IPS-15b (cell line): ENCODE measurements around the gene TACC2.

ENCODE experiments used
- H3K27me3 ChIP-seq: one replicate; pipeline ENCODE4 v1.6.1; 2013; ENCODE audit warnings: low read length; ENCODE audit not compliant: control insufficient read depth, insufficient read depth
- H3K36me3 ChIP-seq: one replicate; pipeline ENCODE4 v1.6.1; 2013; ENCODE audit warnings: low read length; ENCODE audit not compliant: control insufficient read depth, insufficient read depth
- H3K4me1 ChIP-seq: one replicate; pipeline ENCODE4 v1.6.1; 2013; ENCODE audit warnings: mild to moderate bottlenecking, low read length; ENCODE audit not compliant: control insufficient read depth, insufficient read depth
- H3K4me3 ChIP-seq: one replicate; pipeline ENCODE4 v1.5.1; 2013; ENCODE audit warnings: low read depth, low read length
- H3K9ac ChIP-seq: one replicate; pipeline ENCODE4 v1.6.1; 2013; ENCODE audit warnings: low read depth, mild to moderate bottlenecking, low read length
- H3K9me3 ChIP-seq: one replicate; pipeline ENCODE4 v1.6.1; 2013; ENCODE audit warnings: mild to moderate bottlenecking, low read length; ENCODE audit not compliant: control insufficient read depth, insufficient read depth

The TACC2 gene

DNA sequence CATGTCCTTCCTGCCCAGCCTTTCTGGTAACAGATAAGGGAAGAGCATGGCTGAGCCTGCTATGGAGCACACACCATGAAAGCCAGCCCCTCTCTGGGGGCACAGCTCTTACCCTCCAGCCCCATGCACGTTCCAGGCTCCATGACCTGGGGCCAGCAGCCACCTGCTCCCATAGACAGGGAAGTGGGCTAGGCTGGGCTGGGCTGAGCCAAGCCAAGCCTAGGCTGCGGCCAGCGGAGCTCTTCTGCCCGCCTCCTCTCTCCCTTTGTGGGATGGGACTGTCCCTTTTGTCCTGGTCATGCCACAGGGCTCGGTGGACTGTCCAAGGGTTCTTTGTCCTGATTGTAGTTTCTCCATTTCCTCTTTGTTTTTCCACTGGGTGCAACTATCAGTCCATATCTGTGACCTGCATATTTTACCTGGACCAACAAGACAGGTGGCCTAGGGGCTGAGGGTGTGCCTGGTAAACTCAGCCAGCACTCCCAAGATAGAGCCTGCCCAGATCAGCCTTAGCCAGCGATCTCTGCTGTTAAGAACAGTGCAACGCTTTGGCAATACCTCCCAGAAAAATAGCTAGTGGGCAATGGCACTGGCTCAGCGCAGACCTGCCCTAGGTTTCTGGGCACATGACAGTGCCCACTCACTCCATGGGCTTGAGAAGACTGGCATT, 184.9 kb downstream of the TACC2 start:
- no peaks in the 10 kb centered on the region for H3K27me3 ChIP-seq
- no peaks in the 10 kb centered on the region for H3K36me3 ChIP-seq
- H3K4me3 ChIP-seq, result no peak overlapping the region
- H3K9me3 ChIP-seq, result no peaks in the 10 kb centered on the region
- H3K9ac ChIP-seq, result no peak overlapping the region
- H3K4me1 ChIP-seq, result peaks cover 14% of the 10 kb centered on the region

DNA sequence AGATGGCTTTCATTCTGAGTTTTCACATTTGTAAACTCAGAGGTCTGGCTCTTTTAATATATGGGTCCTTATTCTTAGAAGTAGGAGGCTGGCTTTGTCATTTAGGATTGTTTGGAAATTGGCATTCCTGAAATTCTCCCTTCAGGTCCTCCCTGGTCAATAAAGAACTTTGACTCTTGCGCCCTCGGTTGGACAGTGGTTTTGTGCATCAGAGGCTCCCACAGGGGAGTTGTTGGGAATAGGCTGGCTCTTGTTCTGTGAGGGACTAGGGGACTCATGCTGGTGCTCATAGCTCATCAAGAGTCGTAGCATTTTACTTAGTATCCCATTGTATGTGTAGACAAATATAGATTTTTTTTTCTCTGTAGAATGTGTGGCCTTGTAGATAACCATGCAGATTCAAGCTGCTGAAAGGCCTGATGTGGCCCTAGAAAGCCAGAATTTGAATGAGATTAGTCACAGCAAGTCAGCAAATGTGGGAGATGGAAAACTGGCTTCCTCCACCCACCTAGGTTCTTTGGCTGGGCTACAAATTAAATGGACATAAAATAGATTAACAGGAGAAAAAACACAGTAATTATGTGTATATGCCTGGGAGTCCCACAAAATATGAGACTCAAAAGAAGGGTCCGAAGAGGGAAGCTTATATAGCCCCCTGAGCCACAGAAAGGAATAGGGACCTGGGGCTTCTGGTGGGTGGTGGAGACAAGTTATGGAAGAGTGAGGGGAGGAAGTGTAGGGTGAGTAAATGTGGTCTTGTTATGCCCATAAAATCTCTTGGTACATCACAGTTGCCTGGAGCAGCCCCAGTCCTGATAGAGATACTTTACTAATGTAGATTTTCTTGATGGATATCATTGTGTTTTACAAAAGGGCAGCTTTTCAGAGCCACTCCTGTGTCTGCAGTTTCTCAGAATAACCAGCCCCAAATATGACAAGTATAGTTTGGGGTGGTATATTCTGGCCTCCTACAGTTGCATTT, 187.6 kb downstream of the TACC2 start:
- Histone ChIP-seq H3K9ac (no peak overlapping the region), H3K4me1 (peaks cover 15% of the 10 kb centered on the region), H3K4me3 (no peak overlapping the region), H3K36me3 (no peaks in the 10 kb centered on the region), H3K27me3 (no peaks in the 10 kb centered on the region), H3K9me3 (no peaks in the 10 kb centered on the region)

DNA sequence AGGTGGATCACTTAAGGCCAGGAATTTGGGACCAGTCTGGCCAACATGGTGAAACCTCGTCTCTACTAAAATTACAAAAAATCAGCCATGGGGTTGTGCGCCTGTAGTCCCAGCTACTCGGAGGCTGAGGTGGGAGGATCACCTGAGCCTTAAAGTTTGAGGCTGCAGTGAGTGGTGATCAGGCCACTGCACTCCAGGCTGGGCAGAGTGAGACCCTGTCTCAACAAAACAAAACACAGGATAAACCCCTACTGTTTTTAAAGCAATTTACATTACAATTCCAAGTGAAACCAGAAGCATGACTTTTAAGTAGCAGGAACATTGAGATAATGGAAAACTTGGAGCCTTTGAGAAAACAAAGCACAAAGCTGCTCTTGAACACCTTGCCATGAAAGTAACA, 189.7 kb downstream of the TACC2 start:
- no peaks in the 10 kb centered on the region for H3K27me3 ChIP-seq
- H3K36me3 ChIP-seq, result no peaks in the 10 kb centered on the region
- H3K4me3 ChIP-seq, result no peak overlapping the region
- no peaks in the 10 kb centered on the region for H3K9me3 ChIP-seq
- peaks cover 25% of the 10 kb centered on the region for H3K4me1 ChIP-seq
- no peak overlapping the region for H3K9ac ChIP-seq

DNA sequence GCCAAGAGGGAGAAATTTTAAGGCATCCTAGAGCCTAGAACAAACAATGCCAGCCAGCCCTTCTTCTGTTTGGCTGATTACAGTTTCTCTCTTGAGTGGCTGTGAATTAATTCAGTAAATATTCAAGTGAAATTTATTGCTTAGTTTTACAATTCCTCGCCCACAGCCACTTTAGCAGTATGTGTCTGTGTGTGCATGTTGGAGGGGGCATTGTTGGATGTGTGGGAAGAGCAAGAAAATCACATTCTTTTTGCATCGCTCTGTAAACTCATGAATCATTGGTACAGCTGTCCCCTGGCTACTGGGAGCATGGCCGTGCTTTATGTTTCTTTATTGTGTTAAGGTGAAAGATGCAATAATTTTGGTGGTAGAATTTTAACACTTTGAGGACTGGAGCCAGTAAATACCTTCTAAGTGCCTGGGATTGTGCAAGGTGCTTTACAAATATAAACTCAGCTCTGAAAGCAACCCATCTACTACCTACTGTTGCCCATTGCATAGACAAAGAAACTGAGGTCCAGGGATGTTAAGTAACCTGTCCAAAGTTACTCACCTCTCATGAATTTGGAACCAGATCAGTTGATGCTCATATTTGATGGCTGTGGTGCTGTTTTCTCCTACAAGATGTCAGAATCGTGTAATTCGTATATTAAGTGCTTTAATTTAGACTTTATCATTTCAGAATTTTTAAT, 192.2 kb downstream of the TACC2 start:
- Histone ChIP-seq H3K36me3 (no peaks in the 10 kb centered on the region), H3K27me3 (no peaks in the 10 kb centered on the region), H3K9me3 (no peaks in the 10 kb centered on the region), H3K4me1 (peaks cover 27% of the 10 kb centered on the region), H3K9ac (no peak overlapping the region), H3K4me3 (no peak overlapping the region)

DNA sequence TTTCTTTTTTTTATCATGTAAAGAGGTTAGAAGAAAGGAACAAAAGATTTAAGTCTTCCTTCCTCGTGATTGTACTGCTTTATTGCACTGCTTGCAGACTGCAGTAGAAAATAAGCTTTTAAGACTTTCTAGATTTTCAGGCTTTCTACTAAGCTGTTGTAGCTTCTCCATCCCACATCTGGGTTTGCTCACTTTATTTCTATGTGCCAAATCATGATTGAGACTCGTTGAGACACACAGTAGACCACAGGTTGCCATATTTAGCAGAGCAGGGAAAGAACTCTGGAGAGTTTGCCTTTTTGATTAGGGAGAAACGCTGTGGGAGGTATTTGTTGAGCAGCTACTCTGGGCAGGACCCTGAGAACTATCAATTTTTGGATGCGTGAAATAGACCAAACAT, 192.9 kb downstream of the TACC2 start:
- Histone ChIP-seq H3K4me3 (no peak overlapping the region), H3K36me3 (no peaks in the 10 kb centered on the region), H3K4me1 (peaks cover 27% of the 10 kb centered on the region), H3K9me3 (no peaks in the 10 kb centered on the region), H3K27me3 (no peaks in the 10 kb centered on the region), H3K9ac (no peak overlapping the region)

DNA sequence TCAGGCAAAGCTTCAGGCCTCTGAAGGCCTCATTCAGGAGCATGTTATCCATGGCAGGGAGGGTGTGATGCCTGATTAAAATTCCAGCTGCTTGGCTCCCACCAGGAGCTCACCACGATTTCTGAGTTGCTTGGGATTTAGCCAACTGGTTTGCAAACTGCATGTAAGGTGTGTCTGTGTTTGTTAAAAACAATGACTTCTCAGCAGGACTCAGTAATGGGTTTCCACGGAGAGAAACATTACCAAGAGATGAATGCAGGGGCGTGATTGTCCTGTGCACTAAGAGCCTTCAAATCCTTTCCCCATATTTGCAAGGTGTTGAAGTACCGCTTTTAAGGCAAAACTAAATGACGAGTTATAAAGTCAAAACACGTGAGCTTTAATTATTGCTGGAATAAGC, 193.3 kb downstream of the TACC2 start:
- Histone ChIP-seq H3K9ac (no peak overlapping the region), H3K4me3 (no peak overlapping the region), H3K27me3 (no peaks in the 10 kb centered on the region), H3K9me3 (no peaks in the 10 kb centered on the region), H3K36me3 (no peaks in the 10 kb centered on the region), H3K4me1 (peaks cover 27% of the 10 kb centered on the region)

DNA sequence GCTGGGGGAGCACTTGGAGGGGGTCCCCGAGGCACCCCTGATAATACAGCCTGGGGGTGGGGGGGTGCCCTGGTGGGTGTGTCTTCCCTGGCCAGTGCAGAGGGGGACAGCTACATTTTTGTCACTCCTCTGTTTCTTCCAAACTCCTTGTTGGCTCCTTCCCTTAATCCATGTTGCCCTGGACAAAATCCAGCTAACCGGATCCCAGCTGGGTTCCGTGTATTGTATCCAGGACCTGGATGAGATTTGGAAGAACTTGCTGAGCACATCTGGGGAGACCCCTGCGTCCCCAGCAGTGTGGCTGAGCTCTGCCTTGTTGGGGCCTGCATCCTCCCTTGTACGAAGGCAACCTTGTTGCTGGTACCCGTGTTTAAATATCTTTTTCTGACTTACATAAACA, 195.3 kb downstream of the TACC2 start:
- Histone ChIP-seq H3K4me1 (peaks cover 26% of the 10 kb centered on the region), H3K27me3 (no peaks in the 10 kb centered on the region), H3K9ac (no peak overlapping the region), H3K4me3 (no peak overlapping the region), H3K9me3 (no peaks in the 10 kb centered on the region), H3K36me3 (no peaks in the 10 kb centered on the region)

DNA sequence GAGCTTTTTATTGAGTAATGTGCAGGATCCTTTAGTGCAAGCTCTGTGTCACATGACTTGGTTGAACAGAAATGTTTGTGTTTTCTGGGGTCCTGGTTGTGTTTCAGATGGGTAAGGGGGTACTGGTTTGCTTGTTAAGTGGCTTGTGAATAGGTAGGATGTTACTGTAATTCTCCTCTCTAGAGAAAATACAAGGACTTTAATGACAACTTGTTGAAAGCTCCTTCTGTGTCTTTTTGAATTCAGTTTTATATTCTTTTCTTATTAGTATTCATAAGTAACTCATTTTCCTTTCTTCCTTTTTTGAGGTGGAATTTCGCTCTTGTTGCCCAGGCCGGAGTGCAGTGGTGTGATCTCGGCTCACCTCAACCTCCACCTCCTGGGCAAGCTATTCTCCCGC, 196.7 kb downstream of the TACC2 start:
- Histone ChIP-seq H3K27me3 (no peaks in the 10 kb centered on the region), H3K9ac (no peak overlapping the region), H3K4me1 (peaks cover 27% of the 10 kb centered on the region), H3K36me3 (no peaks in the 10 kb centered on the region), H3K9me3 (no peaks in the 10 kb centered on the region), H3K4me3 (no peak overlapping the region)

DNA sequence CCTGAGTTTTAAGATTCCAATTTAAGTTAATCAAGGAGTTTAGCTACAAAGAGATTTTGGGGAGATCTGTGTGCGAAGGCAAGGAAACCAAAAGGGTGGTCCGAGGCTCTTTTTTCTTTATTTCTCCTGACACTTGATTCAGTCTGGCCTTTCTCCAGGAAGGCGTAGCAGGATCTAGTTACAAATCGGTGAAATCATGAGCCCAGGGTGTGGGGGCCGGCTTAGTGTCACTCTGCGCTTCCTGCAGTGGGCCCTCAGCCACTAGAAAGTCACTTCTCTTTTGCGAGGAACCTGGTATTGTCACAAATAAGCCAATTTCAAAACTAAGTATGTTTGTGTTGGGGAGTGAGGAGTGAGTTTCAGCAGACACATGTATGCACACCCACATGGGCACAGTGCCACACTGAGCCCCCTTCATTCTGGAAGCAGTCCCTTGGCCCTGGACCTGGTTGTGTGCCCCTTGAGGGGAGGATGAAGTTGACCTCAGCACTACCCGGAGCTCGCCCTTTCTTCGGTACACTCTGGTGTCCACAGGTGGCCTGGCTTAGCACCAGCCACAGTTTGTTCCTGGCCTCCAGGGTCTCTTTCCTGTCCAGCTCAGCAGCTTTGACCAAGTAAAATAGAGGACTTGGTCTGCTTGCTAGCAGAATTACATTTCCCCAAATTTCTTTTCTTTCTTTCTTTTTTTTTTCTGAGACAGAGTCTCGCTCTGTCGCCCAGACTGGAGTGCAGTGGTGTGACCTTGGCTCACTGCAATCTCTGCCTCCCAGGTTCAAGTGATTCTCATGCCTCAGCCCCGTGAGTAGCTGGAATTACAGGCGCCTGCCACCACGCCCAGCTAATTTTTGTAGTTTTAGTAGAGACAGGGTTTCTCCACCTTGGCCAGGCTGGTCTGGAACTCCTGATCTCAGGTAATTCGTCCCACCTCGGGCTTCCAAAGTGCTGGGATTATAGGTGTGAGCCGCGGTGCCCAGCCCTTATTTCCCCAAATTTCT, 198.2 kb downstream of the TACC2 start:
- Histone ChIP-seq H3K9ac (no peak overlapping the region), H3K4me3 (no peak overlapping the region), H3K9me3 (no peaks in the 10 kb centered on the region), H3K36me3 (no peaks in the 10 kb centered on the region), H3K4me1 (peaks cover 17% of the 10 kb centered on the region), H3K27me3 (no peaks in the 10 kb centered on the region)

DNA sequence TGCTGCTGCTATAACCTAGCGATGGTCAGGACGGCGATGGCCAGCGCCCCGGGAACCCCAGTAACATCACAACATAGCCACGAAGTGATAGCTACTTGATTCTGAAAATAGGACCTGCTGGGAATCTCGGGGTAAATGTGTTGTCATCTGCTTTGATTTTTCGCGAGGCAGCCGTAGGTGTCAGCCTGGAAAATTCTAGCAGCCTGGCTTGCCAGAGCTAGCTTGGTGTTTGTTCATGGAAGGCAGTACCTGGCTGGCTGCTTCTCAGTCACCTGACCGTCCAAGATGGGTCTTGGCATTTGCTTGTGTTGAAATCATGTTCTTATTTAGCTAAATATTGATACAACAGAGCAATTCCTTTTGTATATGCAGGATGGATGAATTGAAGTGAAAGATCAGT, 199.7 kb downstream of the TACC2 start:
- Histone ChIP-seq H3K4me3 (no peak overlapping the region), H3K9ac (no peak overlapping the region), H3K27me3 (no peaks in the 10 kb centered on the region), H3K36me3 (no peaks in the 10 kb centered on the region), H3K4me1 (peaks cover 7% of the 10 kb centered on the region), H3K9me3 (no peaks in the 10 kb centered on the region)

DNA sequence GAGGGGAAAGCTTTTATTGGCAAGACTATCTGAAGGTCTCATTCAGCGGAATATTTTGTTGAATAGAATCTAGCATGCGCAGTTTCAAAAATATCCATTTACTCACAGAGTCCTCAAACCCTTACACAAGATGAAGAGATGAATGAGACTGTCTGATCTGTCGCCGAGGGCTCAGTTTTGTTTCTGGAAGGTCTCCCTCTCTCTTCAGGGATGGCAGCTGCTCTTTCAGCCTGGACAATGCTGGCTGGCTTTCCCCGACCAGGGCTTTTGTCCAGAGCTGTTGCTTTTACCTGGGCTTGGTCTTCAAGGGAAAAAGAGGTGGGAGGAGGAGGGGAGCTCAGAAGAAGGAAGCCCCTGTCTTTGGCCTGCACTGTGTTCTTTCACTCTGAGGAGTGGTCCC, 200.2 kb downstream of the TACC2 start:
- Histone ChIP-seq H3K9ac (no peak overlapping the region), H3K9me3 (no peaks in the 10 kb centered on the region), H3K4me3 (no peak overlapping the region), H3K4me1 (peaks cover 6% of the 10 kb centered on the region), H3K36me3 (no peaks in the 10 kb centered on the region), H3K27me3 (no peaks in the 10 kb centered on the region)
